Stomach (tissue), 4 donors: ENCODE results near the gene EXOC1L.

Source experiments
- CTCF ChIP-seq, 7 experiments: fragments of 450-650 bp in 4 of 7; fragments of 200-600 bp in 3 of 7; sonication (generic) in 3 of 7; IDR thresholded peaks; one replicate each; pipeline ENCODE4 v1.5.1; 2016 to 2019; ENCODE audit warnings: antibody characterized with exemption in 7 of 7, control low read depth in 2 of 7, mild to moderate bottlenecking in 1 of 7
- EP300 ChIP-seq: sonication (generic); formaldehyde crosslinking; IDR thresholded peaks from one replicate; pipeline ENCODE4 v1.6.1; 2017; ENCODE audit warnings: antibody characterized with exemption
- POLR2A ChIP-seq, 4 donors: fragments of 450-650 bp; IDR thresholded peaks; one replicate each; pipeline ENCODE4 v1.6.1; 2016; ENCODE audit warnings: antibody characterized with exemption in 4 of 4, control low read depth in 2 of 4, mild to moderate bottlenecking in 1 of 4, moderate library complexity in 1 of 4

DNA sequence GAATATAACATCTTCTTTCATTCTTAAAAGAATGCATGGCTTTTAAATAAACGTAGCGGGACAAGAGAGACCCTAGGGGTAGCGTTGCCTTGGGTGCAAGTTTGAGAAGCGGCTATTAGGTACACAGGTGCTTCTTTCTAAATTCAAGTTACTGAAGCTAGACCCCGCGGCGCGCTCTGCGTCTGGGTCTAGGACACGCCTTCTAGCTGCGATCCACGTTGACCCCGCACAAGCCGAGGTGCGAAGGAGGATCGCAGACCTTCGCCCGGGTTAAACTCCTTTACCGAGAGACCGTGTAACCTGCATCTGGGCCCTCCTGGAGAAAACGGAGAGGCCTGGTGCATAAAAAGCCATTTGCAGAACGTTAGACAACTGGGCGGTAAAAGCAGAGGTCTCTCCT is 25.5 kb upstream of the EXOC1L start:
- TF ChIP-seq EP300 (no peak), CTCF (IDR thresholded peaks at IDR 0.05) (no peak), POLR2A (IDR thresholded peaks at IDR 0.05) (no peak)
